NCI-H146 treated with DMSO at 0.1 percent for 48 hours (cell line): ENCODE data around the gene AMN.

Experiments used
- DNase-seq: peaks from one replicate; lab custom pipeline; 2025; ENCODE audit not compliant: unreplicated experiment; lab: John Stamatoyannopoulos, UW

The AMN gene

DNA sequence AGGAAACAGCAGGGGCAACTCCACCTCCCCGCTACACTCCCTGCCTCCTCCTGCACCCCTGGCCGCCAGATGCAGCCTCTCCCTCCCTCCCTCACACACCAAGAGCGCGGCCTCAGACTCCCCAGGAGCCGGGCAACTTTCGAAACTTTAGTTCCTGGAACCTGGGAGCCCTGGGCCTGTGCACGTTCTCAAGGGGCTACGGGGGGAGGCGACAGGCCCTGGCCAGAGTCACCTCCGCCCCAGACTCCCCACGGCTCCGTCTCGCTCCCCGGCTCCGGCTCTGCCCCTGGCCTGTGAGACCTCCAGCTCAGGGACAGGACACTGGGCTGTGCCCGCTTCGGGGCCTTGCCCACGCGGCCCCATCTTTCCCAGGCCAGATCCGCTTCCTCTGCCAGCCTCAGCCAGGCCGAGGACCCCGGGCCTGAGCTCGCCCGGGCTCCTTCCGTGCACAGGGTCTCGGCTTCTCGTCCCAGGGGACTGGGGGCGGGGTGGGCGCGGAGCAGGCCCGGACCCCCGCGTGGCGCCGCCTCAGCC lies 5.5 kb downstream of the AMN start:
- no peak for DNase-seq

DNA sequence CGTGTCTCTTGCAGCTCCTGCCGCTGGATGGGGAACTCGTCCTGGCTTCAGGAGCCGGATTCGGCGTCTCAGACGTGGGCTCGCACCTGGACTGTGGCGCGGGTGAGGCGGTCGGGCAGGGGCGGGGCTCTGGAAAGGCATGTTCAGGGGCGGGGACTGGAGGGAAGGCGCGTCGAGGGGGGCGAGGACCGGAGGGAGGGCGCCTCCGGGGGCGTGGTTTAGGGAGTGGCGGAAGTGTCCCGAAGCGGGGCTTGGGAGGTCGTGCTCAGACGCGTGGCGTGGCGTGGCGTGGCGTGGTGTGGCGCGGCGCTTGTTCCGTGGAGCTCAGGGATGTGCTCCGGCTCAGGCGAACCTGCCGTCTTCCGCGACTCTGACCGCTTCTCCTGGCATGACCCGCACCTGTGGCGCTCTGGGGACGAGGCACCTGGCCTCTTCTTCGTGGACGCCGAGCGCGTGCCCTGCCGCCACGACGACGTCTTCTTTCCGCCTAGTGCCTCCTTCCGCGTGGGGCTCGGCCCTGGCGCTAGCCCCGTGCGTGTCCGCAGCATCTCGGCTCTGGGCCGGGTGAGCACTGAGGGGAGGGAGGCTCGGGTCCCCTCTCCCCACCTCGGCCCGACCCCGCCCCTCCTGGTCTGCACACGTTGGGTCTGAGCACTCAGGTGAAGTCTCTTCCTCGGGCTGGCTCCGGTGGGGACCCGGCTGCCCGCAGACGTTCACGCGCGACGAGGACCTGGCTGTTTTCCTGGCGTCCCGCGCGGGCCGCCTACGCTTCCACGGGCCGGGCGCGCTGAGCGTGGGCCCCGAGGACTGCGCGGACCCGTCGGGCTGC lies 6.2 kb downstream of the AMN start:
- peak; percentile 74 for DNase-seq

DNA sequence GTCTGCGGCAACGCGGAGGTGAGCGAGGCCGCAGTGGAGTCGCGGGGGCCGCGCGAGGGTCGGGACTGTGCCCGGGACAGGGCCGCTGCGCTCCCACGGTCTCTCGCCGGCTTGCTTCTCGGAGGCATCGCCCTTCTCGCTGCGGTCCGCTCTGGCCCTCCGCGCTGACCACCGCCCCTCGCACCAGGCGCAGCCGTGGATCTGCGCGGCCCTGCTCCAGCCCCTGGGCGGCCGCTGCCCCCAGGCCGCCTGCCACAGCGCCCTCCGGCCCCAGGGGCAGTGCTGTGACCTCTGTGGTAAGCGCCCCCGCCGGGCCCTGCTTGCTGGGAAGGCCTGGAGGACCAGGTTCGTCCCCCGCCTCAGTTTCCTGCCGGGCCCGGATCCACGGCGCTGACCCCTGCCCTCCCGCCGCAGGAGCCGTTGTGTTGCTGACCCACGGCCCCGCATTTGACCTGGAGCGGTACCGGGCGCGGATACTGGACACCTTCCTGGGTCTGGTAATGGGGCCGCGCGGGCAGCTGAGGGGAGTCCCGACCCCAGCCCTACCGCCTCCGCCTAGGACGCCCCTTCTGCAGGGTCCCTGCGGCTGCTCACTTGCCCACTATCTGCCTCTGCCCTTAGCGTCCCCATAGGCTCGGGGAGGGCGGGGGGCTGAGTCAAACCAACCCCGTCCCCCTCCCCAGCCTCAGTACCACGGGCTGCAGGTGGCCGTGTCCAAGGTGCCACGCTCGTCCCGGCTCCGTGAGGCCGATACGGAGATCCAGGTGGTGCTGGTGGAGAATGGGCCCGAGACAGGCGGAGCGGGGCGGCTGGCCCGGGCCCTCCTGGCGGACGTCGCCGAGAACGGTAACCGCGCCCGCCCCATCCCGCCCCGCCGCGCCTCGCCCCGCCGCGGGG lies 7.0 kb downstream of the AMN start:
- no peak for DNase-seq

DNA sequence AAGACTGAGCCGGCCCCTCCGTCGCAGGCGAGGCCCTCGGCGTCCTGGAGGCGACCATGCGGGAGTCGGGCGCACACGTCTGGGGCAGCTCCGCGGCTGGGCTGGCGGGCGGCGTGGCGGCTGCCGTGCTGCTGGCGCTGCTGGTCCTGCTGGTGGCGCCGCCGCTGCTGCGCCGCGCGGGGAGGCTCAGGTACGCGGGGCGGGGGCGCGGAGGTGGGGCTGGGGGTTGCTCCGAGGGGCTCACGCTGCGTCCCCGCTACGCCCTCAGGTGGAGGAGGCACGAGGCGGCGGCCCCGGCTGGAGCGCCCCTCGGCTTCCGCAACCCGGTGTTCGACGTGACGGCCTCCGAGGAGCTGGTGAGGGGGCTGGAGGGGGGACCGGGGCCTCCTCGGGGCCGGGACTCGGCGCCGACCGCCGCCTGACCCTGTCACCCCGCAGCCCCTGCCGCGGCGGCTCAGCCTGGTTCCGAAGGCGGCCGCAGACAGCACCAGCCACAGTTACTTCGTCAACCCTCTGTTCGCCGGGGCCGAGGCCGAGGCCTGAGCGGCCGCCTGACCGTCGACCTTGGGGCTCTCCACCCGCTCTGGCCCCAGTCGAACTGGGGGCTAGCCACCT lies 7.8 kb downstream of the AMN start:
- DNase-seq, result no peak

DNA sequence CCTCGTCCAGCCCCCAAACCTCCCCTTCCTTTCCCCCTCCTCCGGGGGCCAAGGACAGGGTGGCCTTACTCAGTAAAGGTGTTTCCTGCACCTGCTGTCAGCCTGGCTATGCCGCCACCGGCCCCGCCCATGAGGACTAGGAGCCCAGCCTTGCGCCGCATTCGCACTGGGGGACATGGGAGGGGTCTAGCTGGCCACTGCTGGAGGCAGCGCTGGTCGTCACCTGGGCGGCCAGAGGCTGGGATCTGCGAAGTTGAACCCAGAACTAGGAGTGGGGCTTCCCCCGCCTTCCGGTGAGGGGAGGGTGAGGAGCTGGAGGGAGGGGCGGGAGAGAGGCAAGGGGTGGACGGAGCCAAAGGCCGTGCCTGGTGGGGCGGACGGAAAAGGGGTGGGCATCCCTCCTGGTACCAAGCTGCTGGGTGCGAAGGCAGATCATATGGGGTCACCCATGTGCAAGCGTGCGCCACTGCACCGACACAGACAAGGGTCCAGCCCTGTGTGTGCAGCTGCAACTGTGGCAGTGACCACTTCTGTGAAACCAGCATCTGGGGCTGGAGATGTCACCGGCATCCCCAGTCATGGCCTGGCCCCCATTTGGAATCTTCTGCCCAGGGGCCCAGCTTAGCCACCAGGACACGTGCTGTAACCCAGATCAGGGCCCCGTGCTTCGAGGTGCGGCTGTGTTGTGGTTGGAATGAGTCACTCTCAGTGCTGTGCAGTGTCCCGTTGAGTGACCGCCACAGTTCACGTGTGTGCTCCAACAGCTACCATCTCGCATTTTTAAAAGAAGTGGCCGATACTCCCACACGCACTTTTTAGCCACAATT lies 8.5 kb downstream of the AMN start:
- DNase-seq, result no peak

DNA sequence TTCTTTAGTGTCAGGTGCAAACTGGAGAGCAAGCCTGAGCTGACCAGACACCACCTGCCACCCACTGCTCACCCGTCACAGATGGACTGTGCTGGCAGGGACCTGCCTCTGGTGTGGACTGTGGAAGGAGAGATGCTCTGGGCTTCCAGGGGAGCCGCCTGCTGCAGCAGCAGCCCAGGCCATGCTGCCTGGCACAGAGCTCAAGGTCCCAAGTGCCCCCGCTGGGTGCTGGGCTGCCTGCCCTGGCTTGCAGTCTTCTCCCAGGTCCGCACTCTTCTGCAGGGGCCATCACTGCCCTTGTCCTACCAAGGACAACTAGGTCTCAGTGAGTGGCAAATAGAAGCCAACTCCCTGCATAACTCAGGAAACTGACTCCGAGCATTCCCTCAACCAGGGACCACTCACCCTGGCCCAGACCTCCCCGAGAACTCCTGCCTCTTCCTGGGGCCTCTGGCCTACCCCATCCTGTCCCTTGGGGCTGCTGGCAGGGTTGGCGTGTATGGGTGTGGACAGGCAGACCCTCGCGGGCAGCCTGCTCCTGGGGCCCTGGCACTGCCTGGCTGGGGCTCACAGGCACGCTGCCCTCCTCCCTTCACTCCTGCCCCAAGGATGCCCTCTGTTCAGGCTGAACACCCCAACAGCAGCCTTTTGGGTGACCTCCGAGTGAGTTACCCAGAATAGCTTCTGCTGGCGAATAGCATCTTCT lies 9.3 kb downstream of the AMN start:
- no peak for DNase-seq

DNA sequence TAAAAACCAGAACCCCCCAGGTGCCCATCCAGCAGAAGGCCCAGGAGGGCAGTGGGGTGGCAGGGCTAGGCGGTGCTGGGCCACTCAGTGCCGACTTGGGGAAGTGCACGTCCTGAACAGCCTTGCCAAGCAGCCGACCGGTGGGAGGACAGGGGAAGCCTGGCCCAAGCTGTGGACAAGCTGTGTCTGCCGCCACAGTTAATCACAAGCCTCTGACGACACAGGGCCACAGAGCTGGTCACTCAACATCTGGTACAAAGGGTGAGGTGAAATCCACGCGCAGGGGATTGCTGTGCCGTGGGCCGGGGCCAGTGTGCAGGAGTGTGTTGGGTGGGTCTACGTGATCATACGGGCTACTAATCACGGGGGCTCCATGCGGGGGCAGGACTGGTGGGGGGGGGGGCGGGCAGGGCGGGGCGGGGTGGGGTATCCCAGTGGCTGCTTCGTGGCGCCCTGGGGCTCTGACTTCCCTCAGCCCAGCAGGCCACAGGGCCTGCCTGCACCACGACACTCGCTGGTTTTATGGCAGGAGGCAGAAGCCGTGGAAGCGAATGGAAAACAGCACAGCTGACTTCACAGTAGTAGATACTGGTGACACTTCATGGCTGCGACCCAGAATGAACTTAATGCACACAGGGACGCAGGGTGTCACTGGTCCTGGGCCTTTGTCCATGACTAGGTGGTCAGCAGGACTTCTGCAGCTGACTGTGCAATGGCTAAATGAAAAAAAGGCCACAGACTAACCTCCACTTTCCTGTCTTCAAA lies 10.2 kb downstream of the AMN start:
- DNase-seq, result no peak

DNA sequence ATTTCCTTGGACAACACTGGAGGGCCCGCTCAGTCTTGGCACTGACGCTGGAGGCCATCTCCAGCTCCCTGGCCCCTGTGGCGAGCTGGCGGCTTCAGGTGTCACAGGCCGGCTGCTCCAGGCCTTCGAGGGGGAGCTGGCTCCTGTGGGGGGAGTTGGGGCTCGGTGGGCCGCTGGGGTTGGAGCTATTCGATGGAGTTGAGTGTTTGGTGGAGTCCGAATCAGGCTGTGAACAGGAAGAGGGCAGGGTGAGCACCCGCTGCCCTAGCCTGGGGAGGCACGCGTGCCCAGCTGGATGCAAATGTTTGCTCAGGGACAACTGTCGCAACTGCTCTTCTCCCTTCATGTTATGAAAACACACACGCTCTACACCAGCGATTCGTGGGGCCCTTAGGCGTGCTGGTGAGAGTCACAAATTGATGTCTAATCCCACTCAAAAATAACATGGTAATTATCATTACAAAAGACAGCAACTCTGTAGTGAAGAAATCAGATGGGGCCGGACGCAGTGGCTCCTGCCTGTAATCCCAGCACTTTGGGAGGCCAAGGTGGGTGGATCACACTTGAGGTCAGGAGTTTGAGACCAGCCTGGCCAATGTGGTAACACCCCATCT lies 11.3 kb downstream of the AMN start:
- DNase-seq, result no peak

DNA sequence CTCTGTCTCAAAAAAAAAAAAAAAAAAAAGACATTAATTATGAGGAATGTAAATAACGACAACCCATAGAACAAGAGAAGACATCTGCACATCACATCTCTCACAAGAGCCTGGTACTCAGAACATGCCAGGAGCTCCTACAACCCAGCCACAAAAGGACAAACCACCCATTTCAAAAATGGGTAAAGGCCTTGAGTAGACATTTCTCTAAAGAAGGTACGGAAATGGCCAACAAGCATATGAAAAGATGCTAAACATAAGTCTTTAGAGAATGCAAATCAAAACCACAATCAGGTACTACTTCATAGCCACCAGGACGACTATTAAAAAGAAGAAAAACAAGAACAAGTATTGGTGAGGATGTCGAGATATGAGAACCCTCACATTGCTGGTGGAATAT lies 13.3 kb downstream of the AMN start:
- no peak for DNase-seq

DNA sequence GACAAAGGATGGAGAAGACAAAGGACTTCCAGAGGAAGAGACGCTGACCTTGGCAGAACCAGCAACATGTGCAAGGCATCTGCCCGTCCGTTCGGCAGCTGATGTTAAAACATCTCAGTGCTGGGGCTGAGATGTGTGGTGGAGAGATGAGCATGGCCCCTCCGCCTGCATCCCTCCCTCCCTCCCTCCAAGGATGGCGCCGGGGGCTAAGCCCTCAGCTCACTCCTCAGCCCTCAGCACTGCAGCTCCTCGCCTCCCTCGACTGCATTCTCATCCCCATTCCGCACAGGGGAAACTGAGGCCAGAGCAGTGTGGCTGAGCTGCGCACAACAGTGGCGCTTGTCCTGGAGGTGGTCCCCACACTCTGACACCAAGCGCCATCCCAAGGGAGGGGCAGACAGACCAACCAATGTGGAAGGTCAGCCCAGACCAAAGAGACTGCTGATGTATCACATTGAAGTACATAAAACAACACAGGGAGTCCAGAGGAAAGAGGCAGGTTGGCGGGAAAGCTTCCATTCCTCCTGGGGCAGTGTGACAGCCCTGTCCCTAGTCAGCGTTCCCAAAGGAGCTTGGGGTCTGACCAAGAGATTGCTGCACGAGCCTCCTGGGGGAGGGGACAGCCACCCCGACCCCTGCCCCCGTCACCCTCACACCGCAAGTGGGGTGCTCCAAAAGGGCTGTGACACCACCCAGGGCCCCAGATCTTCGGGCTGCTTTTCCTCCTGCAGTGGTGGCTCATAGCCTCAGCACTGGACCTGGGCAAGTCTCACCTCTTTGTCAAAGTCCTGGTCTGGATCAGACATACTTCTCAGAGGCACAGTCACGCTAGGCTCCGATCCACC lies 15.1 kb downstream of the AMN start:
- no peak for DNase-seq

DNA sequence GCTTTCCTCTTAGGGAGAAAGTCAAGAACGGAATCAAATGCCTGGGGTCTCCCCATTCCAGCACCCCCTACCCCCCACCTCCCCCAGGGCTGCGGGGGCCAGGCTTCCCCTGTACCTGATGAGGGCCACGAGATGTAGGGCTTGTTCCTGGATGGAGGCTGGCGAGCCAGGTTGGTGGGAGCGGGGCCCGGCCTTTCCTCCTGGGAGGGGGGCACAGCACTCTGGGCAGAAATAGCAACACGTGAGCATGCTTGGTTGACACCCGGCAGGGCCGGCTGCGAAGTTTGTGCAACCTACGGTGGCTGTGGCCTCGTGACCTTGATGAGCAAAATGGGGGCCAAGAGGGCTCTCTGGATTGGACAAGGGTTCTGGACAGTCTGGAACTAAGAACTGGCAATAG lies 15.7 kb downstream of the AMN start:
- DNase-seq, result no peak

DNA sequence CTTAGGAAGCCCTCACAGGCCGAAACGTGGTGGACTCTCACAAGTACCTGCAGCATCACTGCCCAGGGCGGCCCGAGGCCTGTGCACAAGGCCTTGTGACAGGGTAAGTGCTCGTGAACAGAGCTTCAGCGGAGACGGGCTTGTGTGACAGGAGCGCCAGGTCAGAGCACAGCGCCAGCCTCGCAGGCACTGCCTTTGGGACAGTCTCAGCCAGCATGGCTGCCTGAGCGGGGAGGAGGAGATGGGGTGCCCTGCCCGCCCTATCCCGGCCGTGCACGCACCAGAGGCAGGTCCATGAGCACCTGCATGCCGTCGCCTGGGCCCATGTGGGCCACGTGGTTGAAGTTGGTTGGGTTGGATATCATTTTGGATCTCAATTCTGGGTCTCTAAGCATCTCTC lies 16.9 kb downstream of the AMN start:
- DNase-seq, result no peak

DNA sequence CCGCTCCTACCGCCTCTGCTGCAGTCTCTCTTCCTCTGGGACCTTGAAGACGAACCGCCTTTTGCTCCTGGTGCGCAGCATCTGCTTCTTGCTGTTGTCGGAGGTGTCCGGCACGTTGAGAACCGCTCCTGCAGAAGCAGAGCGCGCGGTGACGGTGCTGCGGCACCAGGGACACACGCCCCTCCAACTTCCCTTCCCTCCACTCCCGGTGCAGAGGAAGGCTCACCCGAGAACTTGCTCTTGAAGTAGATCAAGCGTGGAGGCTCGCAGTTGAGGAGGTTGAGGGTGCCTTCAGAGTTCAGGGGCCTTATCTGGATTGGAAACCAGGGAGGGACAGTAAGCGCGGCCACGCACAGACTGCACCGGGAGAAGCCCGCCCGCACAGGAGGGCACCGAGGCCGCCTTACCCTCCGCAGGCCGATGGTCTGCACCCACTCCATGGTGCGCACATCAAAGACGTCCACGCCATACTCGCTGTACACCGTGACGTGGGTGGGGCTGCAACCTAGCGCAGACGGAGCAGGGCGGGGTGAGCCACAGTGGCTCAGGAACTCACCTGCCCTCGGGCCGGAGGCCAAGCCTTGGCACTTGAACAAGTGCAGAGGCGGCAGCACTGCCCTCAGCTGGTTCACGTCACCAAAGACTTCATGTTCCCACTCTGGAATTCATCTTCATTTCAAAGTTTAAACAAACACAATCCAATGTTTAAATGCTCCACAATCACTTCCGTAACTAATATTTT lies 17.5 kb downstream of the AMN start:
- no peak for DNase-seq

DNA sequence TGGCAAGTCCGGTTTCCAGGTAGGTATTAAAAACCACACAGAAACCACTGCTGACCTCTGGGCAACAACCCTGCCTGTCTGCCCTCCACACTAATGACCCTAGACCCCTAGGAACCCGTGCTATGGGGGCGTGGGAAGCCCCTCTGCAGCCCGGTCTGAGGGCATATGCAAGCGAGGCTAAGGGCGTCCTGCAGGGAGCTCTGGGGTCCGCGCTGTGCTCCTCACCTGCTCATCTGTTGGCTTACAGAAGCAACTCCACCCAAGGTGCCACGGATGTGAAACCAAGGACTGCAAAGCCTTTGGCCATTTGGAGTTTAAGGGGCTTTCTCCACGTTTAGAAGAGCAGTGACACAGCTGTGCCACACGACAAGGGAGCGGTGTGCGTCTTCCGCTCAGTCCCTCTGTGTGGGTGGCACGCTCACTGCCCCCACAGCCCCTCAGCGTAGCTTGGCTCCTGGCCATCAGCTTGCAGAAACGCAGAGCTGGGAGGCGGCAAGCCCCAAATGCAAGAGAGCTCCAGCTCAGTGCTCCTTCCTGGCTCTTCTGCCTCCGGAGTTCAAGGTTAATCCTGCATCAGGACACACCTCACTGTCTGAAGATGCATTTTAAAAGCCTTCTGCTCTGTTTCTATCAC lies 18.4 kb downstream of the AMN start:
- no peak for DNase-seq

DNA sequence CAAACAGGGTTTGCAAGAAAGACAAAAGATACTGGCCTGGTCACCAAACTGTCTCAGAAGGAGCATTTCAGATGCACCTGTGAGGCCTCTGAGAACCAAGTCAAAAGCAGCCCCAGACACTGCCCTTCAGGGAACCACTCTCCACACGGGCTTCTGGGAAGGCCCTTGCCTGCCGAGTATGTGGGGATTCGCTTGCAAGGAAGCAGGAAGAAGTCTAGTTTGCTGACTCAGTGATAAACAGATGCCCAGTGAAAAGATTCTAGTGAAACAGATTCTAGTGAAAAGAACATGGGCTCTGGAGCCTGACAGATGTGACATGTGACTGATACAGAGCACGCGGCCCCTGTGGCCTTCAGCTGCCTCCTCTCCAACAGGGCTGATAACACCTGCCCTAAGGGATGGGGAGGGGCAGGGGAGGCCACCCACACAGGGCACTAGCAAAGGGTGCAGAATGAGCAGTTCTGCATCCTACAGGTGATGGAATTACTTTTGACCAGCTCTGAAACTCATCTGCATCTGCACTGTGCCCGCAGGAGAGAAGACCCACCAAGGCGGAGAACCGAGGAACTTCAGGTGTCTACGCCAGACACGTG lies 19.1 kb downstream of the AMN start:
- DNase-seq, result no peak

DNA sequence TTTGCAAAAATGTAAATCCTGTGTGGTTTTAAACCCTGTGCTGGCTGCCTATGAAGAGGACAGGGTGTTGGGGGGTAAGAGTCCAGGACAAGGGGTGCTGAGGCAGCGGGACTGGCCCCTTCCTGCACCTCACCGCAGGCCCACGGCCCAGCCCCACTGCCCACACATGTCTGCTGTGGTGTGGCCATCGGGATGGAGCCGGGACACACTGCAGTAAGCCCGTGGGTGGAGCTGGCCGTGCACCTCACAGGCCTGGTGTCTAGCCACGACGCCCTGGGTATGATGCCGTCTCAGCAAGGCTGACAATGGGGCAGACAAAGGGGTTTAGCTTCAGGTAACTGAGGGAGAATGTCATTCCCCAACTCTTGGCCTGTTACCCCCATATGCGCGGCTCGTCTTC lies 19.6 kb downstream of the AMN start:
- no peak for DNase-seq
